Activated CD4-positive, CD25-positive, alpha-beta regulatory T cell (primary cell): ENCODE results near the gene IL6.
"Not testable (repeated sequence)": the region's sequence is repeated elsewhere in the genome, so short reads cannot be mapped to it uniquely, and the experiment has no call there.

Experiments used
- DNase-seq, 4 experiments: peaks; one replicate each; lab custom pipeline; 2025; lab: John Stamatoyannopoulos, UW

IL6 gene

DNA sequence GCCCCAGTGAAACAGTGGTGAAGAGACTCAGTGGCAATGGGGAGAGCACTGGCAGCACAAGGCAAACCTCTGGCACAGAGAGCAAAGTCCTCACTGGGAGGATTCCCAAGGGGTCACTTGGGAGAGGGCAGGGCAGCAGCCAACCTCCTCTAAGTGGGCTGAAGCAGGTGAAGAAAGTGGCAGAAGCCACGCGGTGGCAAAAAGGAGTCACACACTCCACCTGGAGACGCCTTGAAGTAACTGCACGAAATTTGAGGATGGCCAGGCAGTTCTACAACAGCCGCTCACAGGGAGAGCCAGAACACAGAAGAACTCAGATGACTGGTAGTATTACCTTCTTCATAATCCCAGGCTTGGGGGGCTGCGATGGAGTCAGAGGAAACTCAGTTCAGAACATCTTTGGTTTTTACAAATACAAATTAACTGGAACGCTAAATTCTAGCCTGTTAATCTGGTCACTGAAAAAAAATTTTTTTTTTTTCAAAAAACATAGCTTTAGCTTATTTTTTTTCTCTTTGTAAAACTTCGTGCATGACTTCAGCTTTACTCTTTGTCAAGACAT is 574 bp upstream of the IL6 start:
- no peak for DNase-seq

DNA sequence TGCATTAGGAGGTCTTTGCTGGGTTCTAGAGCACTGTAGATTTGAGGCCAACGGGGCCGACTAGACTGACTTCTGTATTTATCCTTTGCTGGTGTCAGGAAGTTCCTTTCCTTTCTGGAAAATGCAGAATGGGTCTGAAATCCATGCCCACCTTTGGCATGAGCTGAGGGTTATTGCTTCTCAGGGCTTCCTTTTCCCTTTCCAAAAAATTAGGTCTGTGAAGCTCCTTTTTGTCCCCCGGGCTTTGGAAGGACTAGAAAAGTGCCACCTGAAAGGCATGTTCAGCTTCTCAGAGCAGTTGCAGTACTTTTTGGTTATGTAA is 675 bp downstream of the IL6 start:
- DNase-seq, result no peak

DNA sequence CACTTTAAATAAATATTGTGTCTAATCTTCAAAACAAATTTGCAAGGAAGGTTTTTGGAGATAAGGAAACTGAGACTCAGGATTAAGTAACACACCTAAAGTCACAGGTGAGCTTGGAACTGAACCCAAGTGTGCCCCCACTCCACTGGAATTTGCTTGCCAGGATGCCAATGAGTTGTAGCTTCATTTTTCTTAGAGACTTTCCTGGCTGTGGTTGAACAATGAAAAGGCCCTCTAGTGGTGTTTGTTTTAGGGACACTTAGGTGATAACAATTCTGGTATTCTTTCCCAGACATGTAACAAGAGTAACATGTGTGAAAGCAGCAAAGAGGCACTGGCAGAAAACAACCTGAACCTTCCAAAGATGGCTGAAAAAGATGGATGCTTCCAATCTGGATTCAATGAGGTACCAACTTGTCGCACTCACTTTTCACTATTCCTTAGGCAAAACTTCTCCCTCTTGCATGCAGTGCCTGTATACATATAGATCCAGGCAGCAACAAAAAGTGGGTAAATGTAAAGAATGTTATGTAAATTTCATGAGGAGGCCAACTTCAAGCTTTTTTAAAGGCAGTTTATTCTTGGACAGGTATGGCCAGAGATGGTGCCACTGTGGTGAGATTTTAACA is 1.5 kb downstream of the IL6 start:
- no peak for DNase-seq

DNA sequence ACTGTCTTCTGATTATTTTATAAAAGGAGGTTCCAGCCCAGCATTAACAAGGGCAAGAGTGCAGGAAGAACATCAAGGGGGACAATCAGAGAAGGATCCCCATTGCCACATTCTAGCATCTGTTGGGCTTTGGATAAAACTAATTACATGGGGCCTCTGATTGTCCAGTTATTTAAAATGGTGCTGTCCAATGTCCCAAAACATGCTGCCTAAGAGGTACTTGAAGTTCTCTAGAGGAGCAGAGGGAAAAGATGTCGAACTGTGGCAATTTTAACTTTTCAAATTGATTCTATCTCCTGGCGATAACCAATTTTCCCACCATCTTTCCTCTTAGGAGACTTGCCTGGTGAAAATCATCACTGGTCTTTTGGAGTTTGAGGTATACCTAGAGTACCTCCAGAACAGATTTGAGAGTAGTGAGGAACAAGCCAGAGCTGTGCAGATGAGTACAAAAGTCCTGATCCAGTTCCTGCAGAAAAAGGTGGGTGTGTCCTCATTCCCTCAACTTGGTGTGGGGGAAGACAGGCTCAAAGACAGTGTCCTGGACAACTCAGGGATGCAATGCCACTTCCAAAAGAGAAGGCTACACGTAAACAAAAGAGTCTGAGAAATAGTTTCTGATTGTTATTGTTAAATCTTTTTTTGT is 2.3 kb downstream of the IL6 start:
- no peak for DNase-seq

DNA sequence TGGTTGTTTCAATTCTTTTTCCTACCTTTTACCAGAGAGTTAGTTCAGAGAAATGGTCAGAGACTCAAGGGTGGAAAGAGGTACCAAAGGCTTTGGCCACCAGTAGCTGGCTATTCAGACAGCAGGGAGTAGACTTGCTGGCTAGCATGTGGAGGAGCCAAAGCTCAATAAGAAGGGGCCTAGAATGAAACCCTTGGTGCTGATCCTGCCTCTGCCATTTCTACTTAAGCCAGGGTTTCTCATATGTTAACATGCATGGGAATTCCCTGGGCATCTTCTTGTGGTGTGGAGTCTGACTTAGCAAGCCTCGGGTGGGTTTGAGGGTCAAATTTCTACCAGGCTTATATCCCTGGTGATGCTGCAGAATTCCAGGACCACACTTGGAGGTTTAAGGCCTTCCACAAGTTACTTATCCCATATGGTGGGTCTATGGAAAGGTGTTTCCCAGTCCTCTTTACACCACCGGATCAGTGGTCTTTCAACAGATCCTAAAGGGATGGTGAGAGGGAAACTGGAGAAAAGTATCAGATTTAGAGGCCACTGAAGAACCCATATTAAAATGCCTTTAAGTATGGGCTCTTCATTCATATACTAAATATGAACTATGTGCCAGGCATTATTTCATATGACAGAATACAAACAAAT is 3.2 kb downstream of the IL6 start:
- DNase-seq, result no peak

DNA sequence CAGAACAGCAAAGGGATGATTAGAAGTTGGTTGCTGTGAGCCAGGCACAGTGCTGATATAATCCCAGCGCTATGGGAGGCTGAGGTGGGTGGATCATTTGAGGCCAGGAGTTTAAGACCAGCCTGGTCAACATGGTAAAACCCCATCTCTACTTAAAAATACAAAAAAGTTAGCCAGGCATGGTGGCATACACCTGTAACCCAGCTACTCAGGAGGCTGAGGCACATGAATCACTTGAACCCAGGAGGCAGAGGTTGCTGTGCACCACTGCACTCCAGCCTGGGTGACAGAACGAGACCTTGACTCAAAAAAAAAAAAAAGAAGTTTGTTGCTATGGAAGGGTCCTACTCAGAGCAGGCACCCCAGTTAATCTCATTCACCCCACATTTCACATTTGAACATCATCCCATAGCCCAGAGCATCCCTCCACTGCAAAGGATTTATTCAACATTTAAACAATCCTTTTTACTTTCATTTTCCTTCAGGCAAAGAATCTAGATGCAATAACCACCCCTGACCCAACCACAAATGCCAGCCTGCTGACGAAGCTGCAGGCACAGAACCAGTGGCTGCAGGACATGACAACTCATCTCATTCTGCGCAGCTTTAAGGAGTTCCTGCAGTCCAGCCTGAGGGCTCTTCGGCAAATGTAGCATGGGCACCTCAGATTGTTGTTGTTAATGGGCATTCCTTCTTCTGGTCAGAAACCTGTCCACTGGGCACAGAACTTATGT is 4.1 kb downstream of the IL6 start:
- DNase-seq, result no peak

DNA sequence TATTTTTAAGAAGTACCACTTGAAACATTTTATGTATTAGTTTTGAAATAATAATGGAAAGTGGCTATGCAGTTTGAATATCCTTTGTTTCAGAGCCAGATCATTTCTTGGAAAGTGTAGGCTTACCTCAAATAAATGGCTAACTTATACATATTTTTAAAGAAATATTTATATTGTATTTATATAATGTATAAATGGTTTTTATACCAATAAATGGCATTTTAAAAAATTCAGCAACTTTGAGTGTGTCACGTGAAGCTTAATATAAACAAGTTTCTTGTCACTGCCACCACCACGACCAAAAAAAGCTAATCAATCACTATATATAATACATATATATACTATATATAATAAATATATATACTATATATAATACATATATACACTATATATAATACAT is 4.8 kb downstream of the IL6 start:
- DNase-seq, result no peak

DNA sequence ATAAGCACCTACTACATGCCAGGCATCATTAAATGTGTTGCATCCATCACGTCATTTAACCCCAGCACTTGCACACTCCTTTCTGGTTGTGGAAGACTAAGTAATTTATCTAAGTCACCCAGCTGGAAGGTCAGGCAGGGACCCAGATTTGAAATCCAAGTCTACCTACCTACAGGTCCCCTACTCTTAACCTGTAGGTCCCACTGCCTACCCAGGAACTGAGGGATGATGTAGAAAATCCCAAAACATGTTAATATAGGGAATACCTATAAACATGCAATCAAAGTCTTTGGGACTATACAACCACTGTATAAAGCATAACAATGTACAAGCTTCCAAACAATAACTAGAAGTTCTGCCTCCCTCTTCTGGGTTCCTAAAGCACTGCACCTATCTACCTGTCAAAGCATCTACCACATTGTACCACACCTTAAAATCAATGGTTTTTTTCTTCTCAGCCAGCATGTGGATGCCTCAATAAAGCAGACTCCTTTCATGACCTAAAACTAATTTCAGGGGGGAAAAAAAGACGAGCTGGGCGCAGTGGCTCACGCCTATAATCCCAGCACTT is 5.6 kb downstream of the IL6 start:
- no peak for DNase-seq

DNA sequence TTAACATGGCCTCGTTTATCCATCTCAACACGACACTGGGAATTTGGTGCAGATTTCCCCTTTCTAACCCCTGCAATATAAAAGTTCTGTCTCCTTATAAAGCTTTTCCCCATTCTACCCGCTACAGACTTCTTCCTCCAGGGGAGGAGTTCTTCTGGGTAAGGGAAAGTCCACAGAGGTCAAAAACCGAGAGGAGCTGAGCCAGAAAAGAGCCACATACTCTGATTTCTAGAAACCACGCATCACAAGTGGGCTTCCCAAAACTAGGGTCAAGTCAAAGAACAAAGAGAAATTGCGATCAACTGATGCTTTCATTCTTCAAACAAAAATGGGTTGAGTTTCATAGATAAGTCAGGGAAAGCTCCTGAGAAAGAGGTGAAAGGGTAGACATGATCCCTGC is 6.8 kb downstream of the IL6 start:
- DNase-seq, result no peak

DNA sequence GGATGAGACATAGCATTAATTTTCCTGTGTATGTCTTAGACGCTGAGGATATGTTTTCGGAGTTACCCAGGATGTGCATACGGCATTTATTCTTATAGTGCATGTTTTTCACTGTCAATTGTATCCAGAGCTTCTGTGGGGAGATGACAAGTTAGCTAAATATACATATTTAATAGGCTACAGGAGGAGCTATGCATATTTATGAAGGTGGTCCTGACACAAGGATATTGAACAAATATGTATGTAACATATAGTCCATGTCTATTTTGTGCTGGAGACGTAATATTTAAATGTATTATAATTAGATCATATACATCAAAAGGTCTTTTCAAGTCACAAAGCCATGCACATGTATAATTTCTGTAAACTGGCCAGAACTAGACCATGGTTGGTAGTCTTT is 16.0 kb downstream of the IL6 start:
- DNase-seq, result no peak

DNA sequence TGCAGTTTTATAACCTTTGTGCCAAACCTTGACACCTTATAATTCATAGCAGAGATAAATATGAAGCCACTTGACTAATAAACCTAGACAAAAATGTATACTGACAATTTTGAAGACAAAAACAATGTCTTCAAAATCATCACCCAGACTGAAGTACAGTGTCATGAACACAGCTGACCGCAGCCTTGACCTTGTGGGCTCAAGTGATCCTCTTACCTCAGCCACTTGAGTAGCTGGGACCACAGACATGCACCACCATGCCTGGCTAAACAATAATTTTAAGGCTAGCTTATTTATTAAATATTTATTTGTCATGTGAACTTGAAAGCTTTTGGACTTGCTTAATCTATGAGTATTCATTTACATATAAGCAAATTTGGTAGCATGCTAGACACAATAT is 24.3 kb downstream of the IL6 start:
- DNase-seq, result no peak

DNA sequence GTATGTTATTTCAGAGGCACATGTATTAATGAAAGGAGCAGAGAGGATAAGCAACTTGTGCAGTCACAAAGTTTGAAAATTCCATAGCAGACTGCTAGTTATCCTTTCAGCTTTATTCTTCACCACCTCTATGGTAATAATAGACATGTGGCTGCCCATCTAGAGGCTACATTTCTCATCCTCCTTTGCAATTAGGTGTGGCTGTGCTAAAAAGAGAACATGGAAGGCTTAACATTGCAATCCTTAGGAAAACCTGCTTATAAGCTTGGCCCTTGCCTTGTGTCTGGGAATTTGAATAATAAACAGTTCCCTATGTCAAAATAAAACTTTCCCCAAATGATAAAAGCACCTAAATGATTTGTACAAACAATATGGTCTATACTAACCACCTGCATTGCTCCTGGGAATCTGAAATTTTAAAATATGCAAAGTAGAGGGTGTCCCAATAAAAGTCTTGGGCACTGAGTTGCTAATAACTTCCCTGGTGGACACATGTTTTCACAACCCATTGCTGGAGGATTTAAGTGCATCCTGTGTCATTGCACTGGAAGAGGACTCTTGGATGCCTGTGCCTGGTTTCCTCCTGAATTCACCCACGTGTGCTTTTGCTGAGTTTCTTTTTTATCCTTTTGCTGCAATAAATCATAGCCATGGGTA is 30.5 kb downstream of the IL6 start:
- no peak for DNase-seq

DNA sequence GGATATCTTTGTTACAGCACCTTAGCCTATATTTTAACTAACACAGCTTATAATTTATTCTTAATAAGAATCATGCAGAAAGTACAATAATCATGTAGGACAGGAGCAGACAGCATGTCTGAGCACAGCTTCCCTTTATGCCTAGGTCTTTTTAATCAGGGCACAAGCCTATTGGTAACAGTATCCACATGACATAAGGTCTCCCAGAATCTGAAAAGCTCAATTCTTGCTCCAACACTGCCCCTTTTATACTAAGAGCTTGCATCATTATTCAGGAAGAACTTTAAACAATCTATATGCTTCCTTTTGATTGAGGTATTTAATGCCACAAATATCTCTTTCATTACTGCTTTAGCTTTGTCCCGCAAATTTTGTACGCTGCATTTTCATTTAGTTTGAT is 31.6 kb downstream of the IL6 start:
- DNase-seq, result no peak

DNA sequence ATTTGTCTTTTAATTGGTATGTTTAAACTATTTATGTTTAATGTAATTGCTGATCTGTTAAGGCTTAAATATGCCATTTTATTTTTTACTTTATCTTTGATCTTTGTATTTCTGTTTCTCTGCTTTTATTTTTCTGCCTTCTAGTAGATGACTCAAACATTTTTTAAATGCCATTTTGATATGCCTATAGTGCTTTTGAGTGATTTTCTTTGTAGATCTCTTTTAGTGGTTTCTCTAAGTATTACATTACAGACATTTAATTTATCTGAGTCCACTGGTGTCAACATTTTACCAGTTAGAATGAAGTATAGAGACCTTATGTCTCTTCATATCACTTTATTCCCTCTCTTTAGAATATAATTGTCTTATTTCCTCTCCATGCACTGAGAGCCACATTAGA is 32.7 kb downstream of the IL6 start:
- DNase-seq, result no peak

DNA sequence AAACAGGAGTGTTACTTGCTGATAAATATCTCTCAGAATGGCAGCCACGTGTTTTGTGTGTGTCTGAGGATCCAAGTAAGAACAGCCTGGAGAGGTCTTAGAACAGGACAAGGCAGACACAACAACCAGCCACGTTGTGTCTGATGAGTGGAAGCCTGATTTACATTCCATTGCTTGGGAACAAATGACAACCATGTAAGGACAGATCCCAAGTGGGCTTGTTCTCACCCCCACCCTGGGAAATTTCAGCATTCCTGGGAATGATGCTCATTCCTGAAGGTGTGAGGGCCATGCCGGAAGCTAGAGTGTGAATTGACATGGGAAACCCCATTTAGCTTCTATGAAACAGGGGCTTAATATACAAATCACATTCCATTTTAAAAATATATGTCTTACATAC is 35.9 kb downstream of the IL6 start:
- DNase-seq, result no peak

DNA sequence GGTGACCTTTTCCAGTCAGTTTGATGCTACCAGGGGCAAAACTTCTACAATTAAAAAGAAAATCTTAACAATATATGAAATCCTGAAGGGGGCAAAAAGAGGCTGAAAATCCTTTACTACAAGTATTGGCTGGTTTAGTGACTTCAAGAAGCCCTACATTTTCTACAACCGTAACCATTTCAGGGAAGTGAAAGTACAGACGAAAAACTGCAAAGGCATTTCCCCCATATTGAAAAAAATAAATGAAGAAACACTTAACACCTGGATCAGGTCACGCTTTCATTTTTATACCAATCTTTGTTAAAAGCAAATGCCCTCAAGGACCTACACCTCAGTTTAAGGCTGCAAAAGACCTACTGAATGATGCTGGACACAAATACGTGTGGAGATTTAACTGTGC is 38.6 kb downstream of the IL6 start:
- no peak for DNase-seq

DNA sequence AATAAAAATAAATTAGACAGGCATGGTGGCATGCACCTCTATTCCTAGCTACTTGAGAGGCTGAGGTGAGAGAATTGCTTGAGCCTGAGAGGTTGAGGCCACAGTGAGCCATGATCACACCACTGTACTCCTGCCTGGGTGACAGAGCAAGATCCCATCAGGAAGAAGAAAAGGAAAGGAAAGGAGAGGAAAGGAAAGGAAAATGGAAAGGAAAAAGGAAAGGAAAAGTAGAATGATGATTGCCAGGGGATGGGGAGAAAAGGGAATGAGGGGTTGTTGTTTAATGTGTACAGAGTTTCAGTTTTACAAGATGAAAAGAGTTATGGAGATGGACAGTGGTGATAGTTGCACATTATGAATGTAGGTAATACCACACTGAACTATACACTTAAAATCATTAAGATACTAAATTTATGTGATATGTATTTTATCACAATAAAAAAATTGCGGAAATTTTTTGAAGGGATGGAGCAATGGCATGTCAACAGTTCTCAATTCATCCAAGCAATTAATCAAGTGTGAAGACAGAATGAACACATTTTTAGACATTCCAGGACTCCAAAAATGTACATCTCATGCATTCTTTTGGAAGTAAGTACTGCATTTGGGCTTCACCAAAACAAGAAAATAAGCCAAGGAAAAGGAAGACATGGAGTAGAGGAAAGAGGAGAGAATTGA is 44.3 kb downstream of the IL6 start:
- DNase-seq, result no peak

DNA sequence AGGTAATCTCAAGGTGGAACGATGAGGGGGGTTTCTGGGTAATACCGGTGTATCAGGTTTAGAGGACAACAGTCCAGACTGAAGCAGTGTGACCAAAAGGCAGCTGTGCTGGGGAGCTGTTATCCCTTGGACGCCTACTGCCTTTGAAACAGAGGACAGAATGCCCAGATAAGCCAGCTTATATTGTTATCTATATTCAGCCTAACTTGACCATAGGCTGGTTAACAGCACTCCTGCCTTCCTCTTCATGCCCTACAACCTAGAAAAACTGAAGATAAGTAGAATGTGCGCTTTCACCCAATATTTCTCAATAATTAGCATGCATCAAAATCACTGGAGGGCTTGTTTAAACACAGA is 44.9 kb downstream of the IL6 start:
- no peak for DNase-seq

DNA sequence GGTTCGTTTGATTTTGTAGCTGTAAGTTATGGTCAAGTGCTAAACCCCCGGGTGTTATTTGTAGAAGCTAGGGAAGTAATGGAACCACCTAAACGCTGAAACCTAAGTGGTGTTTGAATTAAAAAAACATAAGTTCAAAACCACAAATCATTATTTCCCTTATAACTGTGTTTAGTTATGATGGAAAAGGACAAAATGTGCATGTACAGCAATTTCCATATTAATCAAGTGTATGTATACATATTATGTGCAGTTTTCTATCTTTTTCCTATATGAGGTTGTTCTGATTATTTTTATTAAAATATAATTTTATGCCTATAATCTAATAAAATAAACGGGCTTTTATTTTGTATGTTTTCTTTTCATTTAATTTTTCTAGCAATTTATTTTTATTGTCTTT is 45.9 kb downstream of the IL6 start:
- DNase-seq, result no peak

DNA sequence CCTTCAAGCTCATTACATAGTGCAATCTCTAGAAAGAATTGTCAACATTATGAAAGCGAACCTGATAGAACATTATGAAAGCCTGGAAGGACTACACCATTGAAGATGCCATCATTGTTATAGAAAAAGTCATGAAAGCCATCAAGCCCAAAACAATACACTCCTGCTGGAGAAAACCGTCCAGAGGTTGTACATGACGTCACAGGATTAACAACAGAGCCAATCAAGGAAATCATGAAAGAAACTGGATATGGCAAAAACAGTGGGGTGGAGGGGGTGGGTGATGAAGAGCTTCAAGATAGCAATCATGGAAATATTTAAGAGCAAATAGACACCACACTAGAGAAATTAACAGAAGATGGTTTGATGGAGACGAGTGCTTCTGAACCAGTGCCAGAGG is 50.0 kb downstream of the IL6 start:
- DNase-seq, result no peak

DNA sequence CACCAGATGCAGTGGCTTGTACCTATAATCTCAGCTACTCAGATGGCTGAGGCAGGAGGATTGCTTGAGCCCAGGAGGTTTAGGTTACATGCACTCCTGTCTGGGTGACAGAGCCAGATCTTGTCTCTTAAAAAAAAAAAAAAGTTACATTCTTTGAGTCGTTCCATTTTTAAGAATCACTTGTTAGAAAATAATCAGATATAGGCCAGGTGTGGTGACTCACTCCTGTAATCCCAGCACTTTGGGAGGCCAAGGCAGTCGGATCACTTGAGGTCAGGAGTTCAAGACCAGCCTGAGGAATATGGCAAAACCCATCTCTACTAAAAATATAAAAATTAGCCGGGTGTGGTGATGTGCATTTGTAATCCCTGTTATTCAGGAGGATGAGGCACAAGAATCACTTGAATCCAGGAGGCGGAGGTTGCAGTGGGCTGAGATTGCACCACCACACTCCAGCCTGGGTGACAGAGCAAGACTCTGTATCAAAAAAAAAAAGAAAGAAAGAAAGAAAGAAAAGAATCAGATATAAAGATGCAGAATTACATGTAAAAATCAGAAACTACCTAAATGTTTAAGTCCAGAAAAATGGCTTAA is 52.8 kb downstream of the IL6 start:
- DNase-seq, result not testable (repeated sequence)
